ENCODE data around the gene PUS3.

The PUS3 gene

DNA sequence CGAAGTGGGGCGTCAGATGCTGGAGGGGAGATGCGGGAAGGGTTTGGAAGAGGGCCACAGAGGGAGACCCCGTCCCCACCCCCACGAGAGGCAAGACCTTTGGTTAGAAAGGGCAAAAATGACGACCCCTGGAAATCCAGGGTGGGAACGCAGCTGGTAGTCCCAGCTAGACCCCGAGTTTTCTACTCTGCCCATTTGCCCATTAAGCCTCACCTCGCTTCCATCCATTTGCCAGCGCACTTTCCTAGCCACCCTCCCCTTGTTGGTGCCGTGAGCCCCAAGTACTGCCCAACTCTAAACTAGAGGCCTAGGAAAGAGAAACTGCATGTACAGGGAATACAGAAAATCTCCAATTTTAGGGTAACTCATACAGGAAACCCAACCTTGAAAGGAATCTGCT is 1.7 kb upstream of the PUS3 start:
- H3K27me3 ChIP-seq: peaks cover 64% of the 10 kb centered on the region
- H3K27ac ChIP-seq: no peak overlapping the region
- peaks cover 14 to 20% of the 10 kb centered on the region in 2 experiments for H3K4me1 ChIP-seq (ENCODE audit: control insufficient read depth in 1 of 2, insufficient read depth in 1 of 2, low read depth in 1 of 2, low read length in 1 of 2)
- H3K9me3 ChIP-seq: no peaks in the 10 kb centered on the region
- no peak overlapping the region for H3K4me3 ChIP-seq (ENCODE audit: low read depth in 1 of 2, low read length in 1 of 2)
- TF ChIP-seq, protein P1, sequence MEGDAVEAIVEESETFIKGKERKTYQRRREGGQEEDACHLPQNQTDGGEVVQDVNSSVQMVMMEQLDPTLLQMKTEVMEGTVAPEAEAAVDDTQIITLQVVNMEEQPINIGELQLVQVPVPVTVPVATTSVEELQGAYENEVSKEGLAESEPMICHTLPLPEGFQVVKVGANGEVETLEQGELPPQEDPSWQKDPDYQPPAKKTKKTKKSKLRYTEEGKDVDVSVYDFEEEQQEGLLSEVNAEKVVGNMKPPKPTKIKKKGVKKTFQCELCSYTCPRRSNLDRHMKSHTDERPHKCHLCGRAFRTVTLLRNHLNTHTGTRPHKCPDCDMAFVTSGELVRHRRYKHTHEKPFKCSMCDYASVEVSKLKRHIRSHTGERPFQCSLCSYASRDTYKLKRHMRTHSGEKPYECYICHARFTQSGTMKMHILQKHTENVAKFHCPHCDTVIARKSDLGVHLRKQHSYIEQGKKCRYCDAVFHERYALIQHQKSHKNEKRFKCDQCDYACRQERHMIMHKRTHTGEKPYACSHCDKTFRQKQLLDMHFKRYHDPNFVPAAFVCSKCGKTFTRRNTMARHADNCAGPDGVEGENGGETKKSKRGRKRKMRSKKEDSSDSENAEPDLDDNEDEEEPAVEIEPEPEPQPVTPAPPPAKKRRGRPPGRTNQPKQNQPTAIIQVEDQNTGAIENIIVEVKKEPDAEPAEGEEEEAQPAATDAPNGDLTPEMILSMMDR (IDR thresholded peaks at IDR 0.05): no peak
- H3K36me3 ChIP-seq: peaks cover 3% of the 10 kb centered on the region

GRCh38 chr11:125903711-125904659 is 979 bp upstream of the PUS3 start, which contains the start of gene DDX25:
DDX25 (plus strand) TSS chr11:125904508; CDS start chr11:125904518, 10 bp downstream.
- H3K36me3 ChIP-seq: peaks cover 9% of the 10 kb centered on the region
- TF ChIP-seq, protein P1 (IDR thresholded peaks at IDR 0.05): no peak
- H3K27ac ChIP-seq: no peak within 1 kb of the TSS
- H3K9me3 ChIP-seq: no peaks in the 10 kb centered on the region
- peaks cover 14 to 20% of the 10 kb centered on the region in 2 experiments for H3K4me1 ChIP-seq (ENCODE audit: control insufficient read depth in 1 of 2, insufficient read depth in 1 of 2, low read depth in 1 of 2, low read length in 1 of 2)
- peak within 1 kb of the TSS; percentile 57 to 66 for H3K4me3 ChIP-seq (ENCODE audit: low read depth in 1 of 2, low read length in 1 of 2)
- peaks cover 61% of the 10 kb centered on the region for H3K27me3 ChIP-seq

- peaks cover 14 to 20% of the 10 kb centered on the region in 2 experiments for H3K4me1 ChIP-seq (ENCODE audit: control insufficient read depth in 1 of 2, insufficient read depth in 1 of 2, low read depth in 1 of 2, low read length in 1 of 2)
- TF ChIP-seq, protein P1 (IDR thresholded peaks at IDR 0.05): no peak
- peaks cover 9% of the 10 kb centered on the region for H3K36me3 ChIP-seq
- peaks cover 45% of the 10 kb centered on the region for H3K27me3 ChIP-seq
- no peak overlapping the region for H3K27ac ChIP-seq
- H3K9me3 ChIP-seq: no peaks in the 10 kb centered on the region
- H3K4me3 ChIP-seq (ENCODE audit: low read depth in 1 of 2, low read length in 1 of 2): peak overlapping the region; percentile 57 to 66
These were observed 604 bp downstream of the PUS3 start for GRCh38 chr11:125902277-125902926.

DNA sequence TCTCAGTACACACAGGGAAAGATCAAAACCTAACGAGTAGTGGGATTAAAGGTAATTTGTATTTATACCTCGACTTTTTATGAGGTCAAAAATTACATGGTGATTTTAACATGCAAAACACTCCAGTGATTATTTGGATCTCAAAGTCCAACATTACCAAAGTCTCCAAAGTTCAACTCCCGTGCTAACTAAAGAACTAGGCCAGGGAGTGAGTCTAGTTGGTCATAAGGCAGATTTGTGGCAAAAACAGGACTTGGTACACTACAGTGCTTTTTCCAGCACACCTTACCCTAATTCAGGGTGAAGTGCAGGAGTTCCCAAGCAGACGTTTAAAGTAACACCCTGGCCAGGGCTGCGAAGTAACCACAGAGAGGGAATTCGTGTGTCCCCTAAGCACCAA is 1.1 kb downstream of the PUS3 start:
- Histone ChIP-seq H3K36me3 (peaks cover 9% of the 10 kb centered on the region), H3K4me3 (ENCODE audit: low read depth in 1 of 2, low read length in 1 of 2) (no peak overlapping the region), H3K9me3 (no peaks in the 10 kb centered on the region), H3K27me3 (peaks cover 40% of the 10 kb centered on the region), H3K27ac (no peak overlapping the region), H3K4me1 (ENCODE audit: control insufficient read depth in 1 of 2, insufficient read depth in 1 of 2, low read depth in 1 of 2, low read length in 1 of 2) (peaks cover 14 to 20% of the 10 kb centered on the region in 2 experiments)
- TF ChIP-seq, protein P1 (IDR thresholded peaks at IDR 0.05): no peak

DNA sequence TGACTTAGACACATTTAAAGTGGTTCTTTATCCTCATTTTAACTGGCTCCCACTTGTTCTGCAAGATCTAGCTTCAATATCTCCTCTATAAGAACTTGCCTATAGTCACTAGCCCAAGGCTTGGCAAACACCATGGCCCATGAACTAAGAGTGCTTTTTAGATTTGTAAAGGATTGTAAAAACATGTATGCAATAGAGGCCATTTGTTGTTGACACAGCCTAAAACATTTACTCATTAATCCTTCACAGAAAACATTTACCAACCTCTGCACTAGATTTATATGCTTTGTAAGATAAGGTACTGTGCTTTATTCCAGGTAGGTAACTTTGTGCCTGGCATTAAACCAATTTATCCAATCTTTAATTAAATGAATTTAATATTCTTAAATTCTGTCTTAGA is 10.0 kb downstream of the PUS3 start:
- Histone ChIP-seq H3K27ac (no peak overlapping the region), H3K36me3 (peaks cover 16% of the 10 kb centered on the region), H3K4me1 (ENCODE audit: control insufficient read depth in 1 of 2, insufficient read depth in 1 of 2, low read depth in 1 of 2, low read length in 1 of 2) (peaks cover 5 to 11% of the 10 kb centered on the region in 2 experiments), H3K9me3 (no peaks in the 10 kb centered on the region), H3K27me3 (no peaks in the 10 kb centered on the region), H3K4me3 (ENCODE audit: low read depth in 1 of 2, low read length in 1 of 2) (no peak overlapping the region)
- TF ChIP-seq, protein P1 (IDR thresholded peaks at IDR 0.05): no peak
